ENCODE measurements around the gene FGR. TPM values are rescaled to one million over a fixed set of nuclear protein-coding genes. Genes with fewer than 3 reads are reported as not detected.
"Not testable (repeated sequence)": the region's sequence is repeated elsewhere in the genome, so short reads cannot be mapped to it uniquely, and the experiment has no call there.

FGR gene
- total RNA-seq, 2 donors from 2014 or later, result 3.3 to 12.6 TPM

GRCh38 chr1:27638805-27639204 is 3.8 kb upstream of the FGR start:
- DNase-seq (no peak), ATAC-seq (no peak)
- H3K27me3 Mint-ChIP-seq, result no peaks in the 10 kb centered on the region
- H3K9me3 ChIP-seq (ENCODE audit: control insufficient read depth, low read length, poor library complexity, severe bottlenecking), result no peaks in the 10 kb centered on the region
- H3K4me3 Mint-ChIP-seq, result no peak overlapping the region
- H3K27ac Mint-ChIP-seq, result peak overlapping the region; percentile 60
- H3K36me3 Mint-ChIP-seq (ENCODE audit: low read depth), result no peaks in the 10 kb centered on the region
- H3K4me1 Mint-ChIP-seq, result peaks cover 31% of the 10 kb centered on the region

DNA sequence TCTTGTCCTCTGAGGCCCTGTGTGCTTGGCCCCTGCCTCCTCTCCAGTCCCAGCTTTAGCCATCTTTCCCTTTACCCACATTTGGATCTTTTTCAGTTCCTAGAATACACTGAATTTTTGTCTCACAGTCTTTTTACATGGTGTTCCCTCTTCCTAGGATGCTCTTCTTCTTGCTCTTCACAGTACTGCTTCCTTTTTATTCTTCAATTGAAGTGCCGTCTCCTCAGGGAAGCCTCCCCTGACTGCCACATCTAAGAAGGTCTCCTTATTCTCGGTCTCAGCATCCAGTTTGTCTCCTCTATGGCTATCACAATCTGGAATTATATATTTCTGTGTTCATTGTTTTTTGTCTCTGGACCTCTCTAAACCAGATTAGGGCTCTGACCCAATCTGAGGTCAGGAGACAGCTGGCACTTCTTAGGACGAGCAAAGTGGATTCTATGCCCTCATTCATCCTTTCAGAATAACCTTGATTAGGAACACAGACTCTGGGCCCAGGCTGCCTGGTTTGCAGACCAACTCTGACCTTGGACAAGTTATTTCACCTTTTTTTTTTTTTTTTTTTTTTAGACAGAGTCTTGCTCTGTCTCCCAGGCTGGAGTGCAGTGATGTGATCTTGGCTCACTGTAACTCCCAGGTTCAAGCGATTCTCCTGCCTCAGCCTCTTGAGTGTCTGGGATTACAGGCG is 3.2 kb upstream of the FGR start:
- ATAC-seq (no peak), DNase-seq (no peak)
- no peaks in the 10 kb centered on the region for H3K9me3 ChIP-seq (ENCODE audit: control insufficient read depth, low read length, poor library complexity, severe bottlenecking)
- H3K4me1 Mint-ChIP-seq, result peaks cover 36% of the 10 kb centered on the region
- H3K4me3 Mint-ChIP-seq, result no peak overlapping the region
- peak overlapping the region; percentile 60 for H3K27ac Mint-ChIP-seq
- H3K36me3 Mint-ChIP-seq (ENCODE audit: low read depth), result no peaks in the 10 kb centered on the region
- H3K27me3 Mint-ChIP-seq, result no peaks in the 10 kb centered on the region

- H3K4me1 Mint-ChIP-seq, result peaks cover 59% of the 10 kb centered on the region
- H3K36me3 Mint-ChIP-seq (ENCODE audit: low read depth), result no peaks in the 10 kb centered on the region
- DNase-seq (no peak), ATAC-seq (no peak)
- H3K27me3 Mint-ChIP-seq, result no peaks in the 10 kb centered on the region
- H3K27ac Mint-ChIP-seq, result peak overlapping the region; percentile 92
- H3K9me3 ChIP-seq (ENCODE audit: control insufficient read depth, low read length, poor library complexity, severe bottlenecking), result no peaks in the 10 kb centered on the region
- peak overlapping the region; percentile 80 for H3K4me3 Mint-ChIP-seq
Observed at GRCh38 chr1:27635396-27636142, 584 bp upstream of the FGR start.

DNA sequence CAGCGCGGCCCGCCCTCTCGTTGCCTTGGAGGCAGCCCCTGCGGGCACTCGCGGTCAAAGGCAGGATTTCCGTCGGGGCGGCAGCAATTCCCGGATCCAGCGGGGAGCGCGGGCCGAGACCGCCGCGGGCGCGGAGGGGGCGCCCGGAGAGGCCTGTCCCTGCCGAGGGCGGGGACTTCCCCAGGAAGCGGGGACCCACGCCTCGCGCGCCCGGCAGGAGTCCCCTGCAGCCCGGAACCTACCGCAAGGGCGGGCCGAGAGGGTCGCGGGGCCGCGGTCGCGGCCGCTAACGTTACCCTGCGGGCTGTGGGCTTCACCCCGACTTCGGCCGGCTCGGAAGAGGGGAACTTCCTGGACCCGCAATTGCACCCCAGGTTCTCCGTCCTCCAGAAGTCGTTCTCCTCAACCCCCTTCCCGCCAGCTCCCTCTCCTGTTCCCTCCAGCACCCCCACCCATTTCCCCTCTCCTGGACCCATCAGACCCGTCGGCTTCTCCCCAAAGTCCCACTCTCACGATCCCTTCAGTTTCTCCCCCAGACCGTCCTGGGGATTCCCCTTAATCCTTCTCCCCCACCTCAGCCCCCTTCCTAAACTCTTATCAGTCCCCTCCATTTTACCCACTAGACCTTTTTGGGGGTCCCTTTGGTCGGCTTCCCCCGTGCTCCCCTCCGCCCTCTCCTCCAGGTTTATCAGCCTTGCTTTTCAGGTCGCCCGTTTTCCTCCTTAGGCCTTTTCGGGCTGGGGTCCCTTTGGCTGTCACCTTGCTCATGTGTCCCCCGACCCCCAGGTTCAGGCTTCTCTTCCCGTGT is 604 bp downstream of the FGR start:
- Mint-ChIP-seq H3K4me3 (peak overlapping the region; percentile 85), H3K27me3 (no peaks in the 10 kb centered on the region), H3K36me3 (ENCODE audit: low read depth) (no peaks in the 10 kb centered on the region), H3K4me1 (peaks cover 60% of the 10 kb centered on the region), H3K27ac (peak overlapping the region; percentile 86)
- H3K9me3 ChIP-seq (ENCODE audit: control insufficient read depth, low read length, poor library complexity, severe bottlenecking), result no peaks in the 10 kb centered on the region
- ATAC-seq (peak; percentile 57), DNase-seq (peak; percentile 32 to 47 (median 41))

- H3K27ac Mint-ChIP-seq, result peak overlapping the region; percentile 82
- peak overlapping the region; percentile 76 for H3K4me3 Mint-ChIP-seq
- no peaks in the 10 kb centered on the region for H3K9me3 ChIP-seq (ENCODE audit: control insufficient read depth, low read length, poor library complexity, severe bottlenecking)
- H3K27me3 Mint-ChIP-seq, result no peaks in the 10 kb centered on the region
- H3K36me3 Mint-ChIP-seq (ENCODE audit: low read depth), result no peaks in the 10 kb centered on the region
- ATAC-seq (no peak), DNase-seq (no peak)
- H3K4me1 Mint-ChIP-seq, result peaks cover 64% of the 10 kb centered on the region
Observed at GRCh38 chr1:27633640-27634176, 1.3 kb downstream of the FGR start.

DNA sequence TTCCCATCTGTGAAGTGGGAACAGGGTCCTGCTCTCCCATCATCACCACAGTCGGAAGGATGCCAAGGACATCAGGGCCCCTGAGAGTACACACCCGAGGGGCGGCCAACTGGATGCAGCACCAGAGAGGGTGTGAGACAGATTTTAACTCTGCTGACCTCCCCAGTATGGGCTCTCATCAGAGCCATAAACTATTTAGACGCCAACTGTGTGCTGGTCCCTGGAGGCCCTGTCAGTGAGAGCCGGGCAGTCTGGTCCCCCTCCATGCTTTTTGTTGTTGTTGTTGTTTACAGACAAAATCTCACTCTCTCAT is 1.7 kb downstream of the FGR start:
- ATAC-seq, result no peak
- no peaks in the 10 kb centered on the region for H3K27me3 Mint-ChIP-seq
- no peak for DNase-seq
- H3K36me3 Mint-ChIP-seq (ENCODE audit: low read depth), result no peaks in the 10 kb centered on the region
- H3K4me3 Mint-ChIP-seq, result peak overlapping the region; percentile 77
- peaks cover 67% of the 10 kb centered on the region for H3K4me1 Mint-ChIP-seq
- H3K27ac Mint-ChIP-seq, result peak overlapping the region; percentile 82
- no peaks in the 10 kb centered on the region for H3K9me3 ChIP-seq (ENCODE audit: control insufficient read depth, low read length, poor library complexity, severe bottlenecking)

DNA sequence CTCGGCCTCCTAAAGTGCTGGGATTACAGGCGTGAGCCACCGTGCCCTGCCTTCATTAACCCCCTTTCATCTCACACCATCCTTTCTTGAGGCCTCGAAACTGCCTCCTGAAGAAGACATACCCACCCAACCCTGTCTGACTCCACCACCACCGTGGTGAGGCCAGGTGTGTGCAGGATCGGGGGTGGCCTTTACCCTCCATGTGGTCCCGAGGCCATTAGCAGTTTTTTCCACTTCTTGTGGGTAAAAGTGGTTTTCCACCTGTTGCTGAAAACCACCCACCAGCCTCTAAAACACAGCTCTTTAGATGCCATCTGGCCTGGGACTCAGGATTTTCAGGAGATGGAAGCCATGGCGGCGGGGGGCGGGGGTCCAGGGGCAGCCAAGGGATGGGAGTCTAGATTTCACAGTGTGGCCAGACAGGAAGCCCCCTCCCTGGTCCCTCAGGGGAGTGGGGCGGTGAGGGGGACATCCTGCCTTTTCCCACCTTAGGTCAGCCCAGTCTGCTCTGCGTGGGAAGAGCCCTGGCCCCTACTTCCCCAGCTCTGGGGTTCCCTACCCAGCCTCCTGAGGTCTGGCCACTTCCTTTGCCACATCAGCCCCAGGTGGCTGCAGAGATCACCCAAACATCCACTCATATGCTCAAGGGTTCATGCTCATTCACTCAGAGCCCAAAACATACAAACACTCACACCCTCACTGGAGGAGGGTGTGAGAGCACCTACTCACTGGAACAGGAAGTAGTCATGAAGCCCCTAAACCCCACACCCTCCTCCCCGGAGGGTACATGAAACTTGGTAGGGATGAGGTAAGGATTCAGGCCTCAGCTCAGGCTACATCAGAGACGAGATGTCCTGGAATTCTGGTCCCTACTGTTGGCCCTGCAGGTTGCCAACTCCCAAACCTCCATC is 2.3 kb downstream of the FGR start:
- H3K9me3 ChIP-seq (ENCODE audit: control insufficient read depth, low read length, poor library complexity, severe bottlenecking), result no peaks in the 10 kb centered on the region
- Mint-ChIP-seq H3K4me3 (peak overlapping the region; percentile 77), H3K27ac (peak overlapping the region; percentile 82), H3K4me1 (peaks cover 62% of the 10 kb centered on the region), H3K36me3 (ENCODE audit: low read depth) (no peaks in the 10 kb centered on the region), H3K27me3 (no peaks in the 10 kb centered on the region)
- DNase-seq (no peak), ATAC-seq (peak; percentile 24)

DNA sequence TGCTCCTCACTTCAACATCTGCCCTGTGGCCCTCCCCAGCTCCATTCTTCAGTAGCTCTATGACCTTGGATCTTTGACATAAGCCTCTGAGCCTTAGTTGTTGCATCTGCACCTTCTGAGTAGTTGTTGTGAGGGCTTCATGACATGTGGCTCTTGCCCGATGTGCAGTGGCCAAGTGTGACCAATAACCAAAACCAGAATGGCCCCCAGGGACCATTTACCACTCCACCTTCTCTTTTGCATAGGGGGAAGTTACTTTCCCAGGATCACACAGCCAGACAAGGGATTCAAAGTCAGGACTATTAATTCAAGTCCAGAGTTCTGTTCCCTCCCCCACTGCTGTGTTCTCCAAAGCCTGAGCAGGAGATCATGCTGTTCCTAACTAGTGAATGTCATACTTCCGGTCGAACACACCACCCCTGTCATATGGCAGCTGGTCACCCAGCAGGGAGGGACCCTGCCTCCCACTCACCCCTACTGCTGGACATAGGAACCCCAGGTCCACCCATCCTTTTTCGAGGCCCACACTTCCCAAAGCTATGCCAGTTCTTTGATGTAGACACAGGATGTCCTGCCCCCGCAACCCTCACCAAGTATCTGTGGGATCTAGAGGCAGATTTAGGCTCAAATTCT is 4.0 kb downstream of the FGR start:
- DNase-seq (no peak), ATAC-seq (peak; percentile 2)
- peak overlapping the region; percentile 56 for H3K4me3 Mint-ChIP-seq
- no peaks in the 10 kb centered on the region for H3K36me3 Mint-ChIP-seq (ENCODE audit: low read depth)
- peak overlapping the region; percentile 82 for H3K27ac Mint-ChIP-seq
- no peaks in the 10 kb centered on the region for H3K9me3 ChIP-seq (ENCODE audit: control insufficient read depth, low read length, poor library complexity, severe bottlenecking)
- no peaks in the 10 kb centered on the region for H3K27me3 Mint-ChIP-seq
- H3K4me1 Mint-ChIP-seq, result peaks cover 53% of the 10 kb centered on the region

- ATAC-seq, result no peak
- no peaks in the 10 kb centered on the region for H3K27me3 Mint-ChIP-seq
- no peaks in the 10 kb centered on the region for H3K36me3 Mint-ChIP-seq (ENCODE audit: low read depth)
- no peak for DNase-seq
- peaks cover 46% of the 10 kb centered on the region for H3K4me1 Mint-ChIP-seq
- H3K4me3 Mint-ChIP-seq, result no peak overlapping the region
- peak overlapping the region; percentile 95 for H3K27ac Mint-ChIP-seq
- H3K9me3 ChIP-seq (ENCODE audit: control insufficient read depth, low read length, poor library complexity, severe bottlenecking), result no peaks in the 10 kb centered on the region
Observed at GRCh38 chr1:27628712-27629111, 6.3 kb downstream of the FGR start.

GRCh38 chr1:27627733-27628132 is 7.3 kb downstream of the FGR start:
- ATAC-seq; H3K36me3 Mint-ChIP-seq (ENCODE audit: low read depth): not testable (repeated sequence)
- peaks cover 42% of the 10 kb centered on the region for H3K4me1 Mint-ChIP-seq

GRCh38 chr1:27627061-27627460 is 7.9 kb downstream of the FGR start:
- Mint-ChIP-seq H3K4me3 (no peak overlapping the region), H3K4me1 (peaks cover 37% of the 10 kb centered on the region), H3K27ac (no peak overlapping the region), H3K36me3 (ENCODE audit: low read depth) (no peaks in the 10 kb centered on the region), H3K27me3 (no peaks in the 10 kb centered on the region)
- no peaks in the 10 kb centered on the region for H3K9me3 ChIP-seq (ENCODE audit: control insufficient read depth, low read length, poor library complexity, severe bottlenecking)
- no peak for ATAC-seq
- no peak for DNase-seq

More at GRCh38 chr1:27627733-27628132, 7.3 kb downstream of the FGR start:
- not testable (repeated sequence) for H3K27ac Mint-ChIP-seq; DNase-seq; H3K9me3 ChIP-seq (ENCODE audit: control insufficient read depth, low read length, poor library complexity, severe bottlenecking); H3K27me3 Mint-ChIP-seq; H3K4me3 Mint-ChIP-seq
